Esophagus muscularis mucosa (tissue), 4 donors: Measurements from ENCODE around the gene BST1.

Source experiments
- CTCF ChIP-seq, 3 experiments: fragments of 200-600 bp in 2 of 3; fragments of 450-650 bp in 1 of 3; sonication (generic) in 2 of 3; IDR thresholded peaks; one replicate each; pipeline ENCODE4 v1.5.1; 2017 to 2019; ENCODE audit warnings: antibody characterized with exemption in 3 of 3, mild to moderate bottlenecking in 2 of 3, moderate library complexity in 1 of 3
- EP300 ChIP-seq: sonication (generic); formaldehyde crosslinking; IDR thresholded peaks from one replicate; pipeline ENCODE4 v1.6.1; 2017; ENCODE audit warnings: antibody characterized with exemption
- POLR2A ChIP-seq: fragments of 450-650 bp; IDR thresholded peaks from one replicate; pipeline ENCODE4 v1.6.1; 2017; ENCODE audit warnings: antibody characterized with exemption, moderate library complexity, mild to moderate bottlenecking, low read depth
- POLR2AphosphoS5 ChIP-seq, 2 donors: sonication (generic); formaldehyde crosslinking; IDR thresholded peaks; one replicate each; pipeline ENCODE4 v1.6.1; 2017; ENCODE audit warnings: antibody characterized with exemption in 2 of 2

DNA sequence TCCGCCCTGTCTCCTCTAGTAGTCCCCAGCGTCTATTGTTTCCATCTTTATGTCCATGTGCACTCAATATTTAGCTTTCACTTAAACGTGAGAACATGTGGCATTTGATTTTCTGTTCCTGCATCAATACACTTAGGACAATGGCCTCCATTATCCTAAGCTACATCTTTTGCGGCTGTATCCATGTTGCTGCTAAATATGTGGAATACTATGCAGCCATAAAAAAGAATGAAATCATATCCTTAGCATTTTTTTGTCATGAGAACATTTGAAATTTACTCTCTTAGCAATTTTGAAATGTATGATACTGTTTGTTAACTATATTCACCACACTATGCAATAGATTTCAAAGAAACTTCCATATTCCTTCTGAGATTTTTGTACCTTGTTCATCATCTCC, 55.4 kb downstream of the BST1 start:
- TF ChIP-seq CTCF (IDR thresholded peaks at IDR 0.05) (no peak), POLR2A (no peak), EP300 (no peak), POLR2AphosphoS5 (IDR thresholded peaks at IDR 0.05) (no peak)
